SKM-1 treated with dmso at 0.1 percent for 144 hours (cell line): ENCODE data around the gene AGPAT3.

ENCODE experiments used
- DNase-seq: peaks from one replicate; lab custom pipeline; 2025; ENCODE audit not compliant: unreplicated experiment; lab: John Stamatoyannopoulos, UW

AGPAT3 gene

DNA sequence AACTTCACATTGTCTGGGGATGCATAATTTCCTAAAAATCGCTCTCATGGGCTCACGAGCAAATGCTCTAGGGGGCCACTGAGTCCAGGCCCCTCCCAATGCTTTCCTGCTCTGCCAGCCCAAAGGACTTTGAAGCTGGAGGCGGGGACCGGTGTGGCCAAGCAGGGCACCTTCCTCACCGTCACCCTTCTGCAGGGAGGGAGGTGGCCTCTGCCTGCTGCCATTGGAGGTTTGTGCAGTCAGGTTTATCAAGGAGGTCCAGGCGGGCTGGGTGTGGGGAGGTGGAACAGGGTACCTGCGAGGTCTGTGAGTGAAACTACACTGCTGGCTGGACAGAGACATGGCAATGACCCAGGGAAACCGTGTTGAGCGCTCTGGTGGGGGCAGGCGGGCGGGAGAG is 89.0 kb downstream of the AGPAT3 start:
- DNase-seq, result no peak

GRCh38 chr21:43954896-43955295 is 89.9 kb downstream of the AGPAT3 start:
- no peak for DNase-seq

DNA sequence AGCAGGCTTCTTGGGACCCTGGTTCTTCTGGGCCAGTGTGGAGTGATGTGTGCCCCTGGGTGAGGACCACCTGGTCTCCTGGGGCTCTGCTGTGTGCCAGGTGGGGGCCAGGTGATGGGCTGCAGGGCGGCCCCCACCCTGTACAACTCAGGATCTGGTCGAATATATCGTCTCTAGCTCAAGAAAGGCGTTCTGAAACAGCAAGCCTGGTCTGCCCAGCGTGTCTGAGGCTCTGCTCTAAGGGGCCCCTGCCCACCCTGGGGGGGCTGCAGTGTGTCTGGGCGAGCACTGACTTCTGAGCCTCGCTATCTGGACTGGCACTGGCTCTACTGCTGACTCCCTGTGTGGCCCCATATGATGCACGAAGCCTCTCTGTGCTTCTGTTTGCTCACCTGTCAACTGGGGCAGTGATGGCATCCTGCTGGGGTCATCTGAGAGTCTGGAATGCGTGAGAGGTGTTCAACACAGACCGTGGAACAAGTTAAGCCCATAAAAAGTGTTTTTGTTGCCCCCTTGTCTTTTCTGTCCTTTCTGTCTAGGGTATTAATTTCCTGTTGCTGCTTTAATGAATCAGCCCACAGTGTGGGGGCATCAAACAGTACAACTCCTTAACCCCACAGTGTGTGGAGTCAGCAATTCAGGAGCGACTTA is 91.1 kb downstream of the AGPAT3 start:
- no peak for DNase-seq

- no peak for DNase-seq
Observed at GRCh38 chr21:43956670-43957035, 91.6 kb downstream of the AGPAT3 start.

GRCh38 chr21:43957128-43957571 is 92.1 kb downstream of the AGPAT3 start:
- no peak for DNase-seq

GRCh38 chr21:43957611-43958362 is 92.8 kb downstream of the AGPAT3 start:
- DNase-seq, result no peak

DNA sequence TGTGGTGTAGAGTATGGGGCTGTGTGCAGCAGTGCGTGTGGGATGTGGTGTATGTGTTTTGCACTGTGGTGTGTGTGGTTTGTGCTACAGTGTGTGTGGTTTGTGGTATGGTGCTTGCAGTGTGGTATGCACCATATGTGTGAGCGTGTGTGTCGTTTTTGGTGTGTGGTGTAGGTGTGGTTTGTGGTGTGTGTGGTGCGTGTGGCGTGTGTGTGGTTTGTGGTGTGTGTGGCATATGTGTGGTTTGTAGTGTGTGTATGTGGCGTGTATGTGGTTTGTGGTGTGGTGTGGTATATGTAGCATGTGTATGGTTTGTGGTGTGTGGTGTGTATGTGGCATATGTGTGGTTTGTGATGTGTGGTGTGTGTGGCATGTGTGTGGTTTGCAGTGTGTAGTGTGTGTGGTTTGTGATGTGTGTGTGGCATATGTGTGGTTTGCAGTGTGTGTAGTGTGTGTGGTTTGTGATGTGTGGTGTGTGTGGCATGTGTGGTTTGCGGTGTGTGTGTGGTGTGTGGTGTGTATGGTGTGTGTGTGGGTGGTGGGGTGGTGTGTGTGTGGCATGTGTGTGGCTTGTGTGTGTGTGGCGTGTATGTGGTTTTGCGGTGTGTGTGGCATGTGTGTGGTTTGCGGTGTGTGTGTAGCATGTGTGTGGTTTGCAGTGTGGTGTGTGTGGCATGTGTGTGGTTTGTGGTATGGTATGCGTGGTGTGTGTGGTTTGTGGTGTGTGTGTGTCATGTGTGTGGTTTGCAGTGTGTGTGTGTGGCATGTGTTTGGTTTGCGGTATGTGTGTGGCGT is 93.5 kb downstream of the AGPAT3 start:
- DNase-seq, result no peak

- no peak for DNase-seq
Observed at GRCh38 chr21:43959231-43960116, 94.5 kb downstream of the AGPAT3 start.

DNA sequence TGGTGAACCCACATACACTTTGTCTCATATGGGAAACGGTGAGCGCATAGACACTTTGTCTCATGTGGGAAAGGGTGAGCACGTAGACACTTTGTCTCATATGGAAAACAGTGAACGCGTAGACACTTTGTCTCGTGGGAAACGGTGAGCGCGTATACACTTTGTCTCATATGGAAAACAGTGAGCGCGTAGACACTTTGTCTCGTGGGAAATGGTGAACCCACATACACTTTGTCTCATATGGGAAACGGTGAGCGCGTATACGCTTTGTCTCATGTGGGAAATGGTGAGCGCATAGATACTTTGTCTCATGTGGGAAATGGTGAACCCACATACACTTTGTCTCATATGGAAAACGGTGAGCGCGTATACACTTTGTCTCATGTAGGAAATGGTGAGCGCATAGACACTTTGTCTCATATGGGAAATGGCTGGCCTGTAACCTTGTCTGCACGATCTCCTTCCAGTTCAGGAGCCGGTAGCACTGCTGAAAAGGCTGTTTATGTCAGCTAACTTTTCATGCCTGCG is 96.4 kb downstream of the AGPAT3 start:
- DNase-seq, result no peak

GRCh38 chr21:43965911-43966585 is 101.0 kb downstream of the AGPAT3 start:
- no peak for DNase-seq

DNA sequence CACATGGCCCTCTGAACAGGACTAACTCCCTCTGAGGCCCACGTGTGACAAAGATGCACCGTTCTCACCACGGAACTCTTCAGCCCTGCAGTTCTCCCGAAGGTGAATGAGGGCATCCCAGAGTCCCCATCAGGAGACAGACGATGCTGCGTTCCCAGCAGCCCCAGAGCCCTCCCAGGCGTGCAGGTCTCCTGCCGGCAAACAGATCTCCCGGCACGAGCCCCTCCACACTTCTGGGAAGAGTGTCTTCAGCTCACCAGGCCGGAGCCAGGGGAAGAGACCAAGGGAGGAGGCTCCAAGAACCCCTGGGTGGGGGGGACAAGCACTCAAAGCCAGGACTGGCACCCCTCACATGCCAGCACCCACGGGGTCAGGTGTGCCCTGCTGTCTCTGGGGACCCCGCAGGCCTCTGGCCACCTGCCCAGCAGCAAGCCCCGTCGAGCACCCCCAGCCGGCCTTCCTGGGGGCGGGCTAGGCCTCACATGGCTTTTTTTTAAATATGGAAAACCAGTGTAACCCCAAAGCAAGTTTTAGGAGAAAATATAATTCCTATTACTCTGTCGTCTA is 102.0 kb downstream of the AGPAT3 start:
- no peak for DNase-seq

DNA sequence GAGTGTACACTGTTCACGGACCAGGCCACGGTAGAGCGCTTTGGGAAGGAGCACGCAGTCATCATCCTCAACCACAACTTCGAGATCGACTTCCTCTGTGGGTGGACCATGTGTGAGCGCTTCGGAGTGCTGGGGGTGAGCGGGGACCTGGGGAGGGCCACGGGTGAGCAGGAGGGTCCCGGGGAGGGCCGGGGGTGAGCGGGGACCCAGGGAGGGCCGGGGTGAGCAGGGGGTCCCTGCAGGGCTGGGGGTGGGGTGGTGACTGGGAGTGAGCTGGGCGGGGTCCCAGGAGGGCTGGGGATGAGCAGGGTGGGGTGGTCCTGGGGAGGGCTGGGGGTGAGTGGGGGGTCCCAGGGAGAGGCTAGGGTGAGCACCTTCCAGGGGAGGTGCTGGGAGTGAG is 103.0 kb downstream of the AGPAT3 start:
- no peak for DNase-seq

- no peak for DNase-seq
Observed at GRCh38 chr21:43968410-43969114, 103.5 kb downstream of the AGPAT3 start.

- no peak for DNase-seq
Observed at GRCh38 chr21:43969115-43969444, 104.1 kb downstream of the AGPAT3 start.

- DNase-seq, result no peak
Observed at GRCh38 chr21:43970551-43970950, 105.5 kb downstream of the AGPAT3 start.

DNA sequence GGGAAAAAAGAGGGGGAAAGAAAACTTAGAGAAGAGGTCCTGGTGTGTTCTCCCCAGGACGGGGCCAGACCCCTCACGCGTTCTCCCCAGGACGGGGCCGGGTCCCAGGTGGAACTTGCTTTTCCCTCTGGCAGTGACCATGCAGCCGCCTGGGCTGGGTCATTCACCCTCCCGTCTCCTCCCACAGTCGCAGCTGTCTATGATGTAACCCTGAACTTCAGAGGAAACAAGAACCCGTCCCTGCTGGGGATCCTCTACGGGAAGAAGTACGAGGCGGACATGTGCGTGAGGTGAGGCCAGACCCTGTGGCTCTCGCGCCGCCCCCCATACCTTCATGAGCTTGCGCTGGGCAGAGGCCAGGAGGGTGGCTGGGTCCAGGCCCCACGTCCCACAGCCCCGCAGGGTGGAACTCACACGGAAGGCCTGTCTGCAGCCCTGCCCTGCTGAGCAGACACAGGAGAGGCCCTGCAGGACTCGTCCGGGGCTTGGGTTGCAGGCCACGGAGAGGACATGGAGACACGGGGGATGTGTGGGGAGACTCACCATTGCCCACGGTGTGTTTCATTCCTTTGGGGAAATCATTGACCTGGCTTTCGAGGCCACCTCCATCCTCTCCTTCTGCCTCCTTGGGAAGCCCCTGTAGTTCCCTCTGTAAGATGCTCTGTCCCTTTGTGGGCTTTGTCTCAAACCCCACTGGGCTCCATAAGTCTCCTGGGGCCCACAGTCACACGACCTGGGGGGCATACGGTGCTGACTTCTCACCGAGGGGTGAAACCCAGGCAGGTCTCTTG is 106.4 kb downstream of the AGPAT3 start:
- DNase-seq, result no peak

DNA sequence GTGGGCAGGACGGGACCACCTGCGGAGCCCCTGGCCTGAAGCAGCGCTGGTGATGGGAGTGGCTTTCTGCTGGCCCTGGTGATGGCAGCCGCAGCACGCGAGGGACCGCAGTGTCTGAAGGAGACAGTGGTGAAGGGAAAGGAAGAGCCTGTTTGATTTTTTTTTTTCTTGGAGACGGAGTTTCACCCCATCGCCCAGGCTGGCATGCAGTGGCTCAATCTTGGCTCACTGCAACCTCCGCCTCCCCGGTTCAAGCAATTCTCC is 106.9 kb downstream of the AGPAT3 start:
- DNase-seq, result no peak

DNA sequence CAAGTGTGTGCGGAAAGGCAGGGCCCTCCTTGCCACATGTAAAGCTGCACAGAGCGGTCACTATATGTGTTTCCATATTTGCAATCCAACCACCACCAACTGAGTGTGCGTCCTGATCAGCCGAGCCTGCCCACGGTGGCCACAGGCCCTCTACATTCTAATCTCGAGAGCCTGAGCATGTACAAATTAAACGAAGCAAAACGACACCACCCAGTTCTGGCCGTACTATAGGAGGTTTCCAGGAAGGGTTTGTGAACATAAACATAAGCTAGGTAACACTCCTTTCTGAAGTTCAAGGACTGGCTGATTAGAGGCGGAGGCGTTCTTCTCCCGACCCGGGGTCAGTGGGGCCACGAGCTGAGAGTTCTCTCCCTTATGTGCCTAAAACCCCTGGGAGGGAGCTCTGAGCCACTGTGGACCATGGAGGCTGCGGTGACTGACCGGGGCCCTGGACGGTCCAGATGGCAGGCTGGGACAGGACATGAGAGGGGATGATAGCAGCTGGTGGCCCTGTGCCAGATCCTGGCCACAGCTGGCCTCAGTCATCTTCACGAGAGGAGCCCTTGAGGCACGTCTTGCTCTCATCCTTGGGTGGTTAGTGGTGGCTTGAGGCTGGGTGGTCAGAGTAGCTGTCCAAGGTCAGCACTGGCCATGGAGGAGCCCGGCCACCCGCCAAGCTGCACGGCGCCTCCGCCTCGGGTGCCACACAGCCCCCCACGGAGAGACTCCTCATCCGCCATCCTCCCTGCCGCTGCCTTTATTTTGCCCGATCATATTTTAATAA is 108.0 kb downstream of the AGPAT3 start:
- no peak for DNase-seq
